Superior temporal gyrus (tissue), 1 donor: Measurements from ENCODE around the gene NPAS3.

ENCODE experiments used
- DNase-seq: peaks from one replicate; pipeline ENCODE4 v3.0.0-alpha.2; 2016; ENCODE audit errors: extremely low spot score

NPAS3 gene

GRCh38 chr14:33250963-33251362, 312.3 kb downstream of the NPAS3 start:
- no peak for DNase-seq

GRCh38 chr14:33254342-33254741, 315.7 kb downstream of the NPAS3 start:
- DNase-seq: no peak

GRCh38 chr14:33254861-33255395, 316.2 kb downstream of the NPAS3 start:
- DNase-seq: no peak

- DNase-seq: no peak
Measured at GRCh38 chr14:33257796-33258195, 319.1 kb downstream of the NPAS3 start.

- no peak for DNase-seq
Measured at GRCh38 chr14:33259764-33260163, 321.1 kb downstream of the NPAS3 start.

- DNase-seq: no peak
Measured at GRCh38 chr14:33271216-33271615, 332.5 kb downstream of the NPAS3 start.

GRCh38 chr14:33271891-33272290, 333.2 kb downstream of the NPAS3 start:
- DNase-seq: no peak

GRCh38 chr14:33273978-33274377, 335.3 kb downstream of the NPAS3 start:
- DNase-seq: no peak

GRCh38 chr14:33275879-33276278, 337.2 kb downstream of the NPAS3 start:
- no peak for DNase-seq

GRCh38 chr14:33279865-33280264, 341.2 kb downstream of the NPAS3 start:
- DNase-seq: no peak

GRCh38 chr14:33280646-33281045, 342.0 kb downstream of the NPAS3 start:
- no peak for DNase-seq

- no peak for DNase-seq
Measured at GRCh38 chr14:33282331-33283230, 343.9 kb downstream of the NPAS3 start.

- no peak for DNase-seq
Measured at GRCh38 chr14:33285902-33286700, 347.4 kb downstream of the NPAS3 start.

GRCh38 chr14:33287189-33287588, 348.5 kb downstream of the NPAS3 start:
- DNase-seq: no peak

- DNase-seq: no peak
Measured at GRCh38 chr14:33290641-33291040, 352.0 kb downstream of the NPAS3 start.

GRCh38 chr14:33291529-33292104, 352.9 kb downstream of the NPAS3 start:
- no peak for DNase-seq

- DNase-seq: no peak
Measured at GRCh38 chr14:33294419-33294818, 355.7 kb downstream of the NPAS3 start.

- DNase-seq: no peak
Measured at GRCh38 chr14:33297565-33297964, 358.9 kb downstream of the NPAS3 start.

GRCh38 chr14:33307691-33308251, 369.1 kb downstream of the NPAS3 start:
- DNase-seq: peak; percentile 56

- no peak for DNase-seq
Measured at GRCh38 chr14:33309106-33309505, 370.4 kb downstream of the NPAS3 start.

- no peak for DNase-seq
Measured at GRCh38 chr14:33315217-33315616, 376.5 kb downstream of the NPAS3 start.

GRCh38 chr14:33315721-33316120, 377.0 kb downstream of the NPAS3 start:
- DNase-seq: no peak
